Coronary artery (tissue), 2 donors: ENCODE results near the gene PKN2.

Experiments
- DNase-seq: peaks from one replicate; pipeline ENCODE4 v3.0.0-alpha.2; 2017; ENCODE audit warnings: low spot score
- H3K27ac ChIP-seq, 2 donors: fragments of 200-600 bp; sonication (generic); one replicate each; pipeline ENCODE4 v1.5.1; 2016 to 2019
- H3K4me3 ChIP-seq: fragments of 200-600 bp; sonication (generic); 2 replicates; pipeline ENCODE4 v1.5.1; 2016; ENCODE audit warnings: mild to moderate bottlenecking, moderate library complexity
- TF ChIP-seq, protein P1 (sequence below): fragments of 200-600 bp; sonication (generic); IDR thresholded peaks from one replicate; pipeline ENCODE4 v1.5.1; 2019; ENCODE audit warnings: antibody characterized with exemption

The PKN2 gene

DNA sequence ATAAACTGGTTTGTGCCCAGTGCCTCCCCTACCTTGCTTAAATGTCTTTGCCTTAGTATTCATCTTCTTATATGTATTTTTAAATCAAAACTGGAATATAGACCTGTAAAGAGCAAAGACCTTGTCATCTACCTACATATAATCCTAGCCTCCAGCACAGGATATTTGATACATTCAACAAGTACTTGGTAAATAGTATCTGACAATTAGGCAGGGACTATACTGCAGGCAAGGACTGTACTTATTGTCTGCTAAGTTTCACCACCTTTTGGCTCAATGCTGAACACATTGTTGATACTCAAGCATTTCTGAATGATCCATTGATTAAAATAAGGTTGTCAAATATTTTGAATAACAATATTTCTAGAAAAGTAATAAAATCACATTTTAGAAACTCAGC, 96.4 kb downstream of the PKN2 start:
- DNase-seq, result no peak
- H3K27ac ChIP-seq, result no peak overlapping the region
- no peak overlapping the region for H3K4me3 ChIP-seq
- TF ChIP-seq, protein P1, sequence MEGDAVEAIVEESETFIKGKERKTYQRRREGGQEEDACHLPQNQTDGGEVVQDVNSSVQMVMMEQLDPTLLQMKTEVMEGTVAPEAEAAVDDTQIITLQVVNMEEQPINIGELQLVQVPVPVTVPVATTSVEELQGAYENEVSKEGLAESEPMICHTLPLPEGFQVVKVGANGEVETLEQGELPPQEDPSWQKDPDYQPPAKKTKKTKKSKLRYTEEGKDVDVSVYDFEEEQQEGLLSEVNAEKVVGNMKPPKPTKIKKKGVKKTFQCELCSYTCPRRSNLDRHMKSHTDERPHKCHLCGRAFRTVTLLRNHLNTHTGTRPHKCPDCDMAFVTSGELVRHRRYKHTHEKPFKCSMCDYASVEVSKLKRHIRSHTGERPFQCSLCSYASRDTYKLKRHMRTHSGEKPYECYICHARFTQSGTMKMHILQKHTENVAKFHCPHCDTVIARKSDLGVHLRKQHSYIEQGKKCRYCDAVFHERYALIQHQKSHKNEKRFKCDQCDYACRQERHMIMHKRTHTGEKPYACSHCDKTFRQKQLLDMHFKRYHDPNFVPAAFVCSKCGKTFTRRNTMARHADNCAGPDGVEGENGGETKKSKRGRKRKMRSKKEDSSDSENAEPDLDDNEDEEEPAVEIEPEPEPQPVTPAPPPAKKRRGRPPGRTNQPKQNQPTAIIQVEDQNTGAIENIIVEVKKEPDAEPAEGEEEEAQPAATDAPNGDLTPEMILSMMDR, result no peak

DNA sequence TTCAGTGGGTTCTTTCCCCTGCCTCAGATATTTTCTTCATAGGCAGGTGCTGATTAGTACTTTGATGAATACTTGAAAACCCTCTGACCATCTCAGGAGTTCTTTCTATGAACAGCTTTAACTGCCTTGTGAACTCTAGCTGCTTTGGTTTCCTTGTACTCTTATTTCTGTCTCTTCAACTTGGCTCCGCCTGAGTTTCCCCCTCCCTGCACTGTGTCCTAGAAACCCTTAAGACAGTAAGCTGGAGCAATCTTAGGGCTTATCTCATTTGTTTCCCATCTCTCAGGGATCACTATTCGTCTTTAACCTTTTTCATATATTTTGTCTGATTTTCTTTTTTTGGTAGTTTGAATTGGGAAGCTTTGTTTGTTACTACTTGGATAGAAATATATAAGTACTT, 99.1 kb downstream of the PKN2 start:
- no peak for DNase-seq
- no peak overlapping the region for H3K27ac ChIP-seq
- no peak overlapping the region for H3K4me3 ChIP-seq
- TF ChIP-seq, protein P1, result no peak

DNA sequence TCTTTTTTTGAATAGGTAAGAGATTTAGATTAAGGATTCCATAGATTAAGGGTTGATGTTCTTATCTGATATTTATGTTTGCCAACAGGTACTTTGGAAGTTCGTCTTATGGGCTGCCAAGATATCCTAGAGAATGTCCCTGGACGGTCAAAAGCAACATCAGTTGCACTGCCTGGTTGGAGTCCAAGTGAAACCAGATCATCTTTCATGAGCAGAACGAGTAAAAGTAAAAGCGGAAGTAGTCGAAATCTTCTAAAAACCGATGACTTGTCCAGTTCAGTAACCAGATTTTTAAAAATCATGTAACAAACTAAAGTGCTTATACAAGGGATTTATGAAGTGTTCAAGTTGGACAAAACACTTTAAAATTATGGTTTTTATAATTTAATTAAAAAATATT, 100.5 kb downstream of the PKN2 start:
- no peak overlapping the region for H3K27ac ChIP-seq
- H3K4me3 ChIP-seq, result no peak overlapping the region
- TF ChIP-seq, protein P1, result no peak
- DNase-seq, result no peak

DNA sequence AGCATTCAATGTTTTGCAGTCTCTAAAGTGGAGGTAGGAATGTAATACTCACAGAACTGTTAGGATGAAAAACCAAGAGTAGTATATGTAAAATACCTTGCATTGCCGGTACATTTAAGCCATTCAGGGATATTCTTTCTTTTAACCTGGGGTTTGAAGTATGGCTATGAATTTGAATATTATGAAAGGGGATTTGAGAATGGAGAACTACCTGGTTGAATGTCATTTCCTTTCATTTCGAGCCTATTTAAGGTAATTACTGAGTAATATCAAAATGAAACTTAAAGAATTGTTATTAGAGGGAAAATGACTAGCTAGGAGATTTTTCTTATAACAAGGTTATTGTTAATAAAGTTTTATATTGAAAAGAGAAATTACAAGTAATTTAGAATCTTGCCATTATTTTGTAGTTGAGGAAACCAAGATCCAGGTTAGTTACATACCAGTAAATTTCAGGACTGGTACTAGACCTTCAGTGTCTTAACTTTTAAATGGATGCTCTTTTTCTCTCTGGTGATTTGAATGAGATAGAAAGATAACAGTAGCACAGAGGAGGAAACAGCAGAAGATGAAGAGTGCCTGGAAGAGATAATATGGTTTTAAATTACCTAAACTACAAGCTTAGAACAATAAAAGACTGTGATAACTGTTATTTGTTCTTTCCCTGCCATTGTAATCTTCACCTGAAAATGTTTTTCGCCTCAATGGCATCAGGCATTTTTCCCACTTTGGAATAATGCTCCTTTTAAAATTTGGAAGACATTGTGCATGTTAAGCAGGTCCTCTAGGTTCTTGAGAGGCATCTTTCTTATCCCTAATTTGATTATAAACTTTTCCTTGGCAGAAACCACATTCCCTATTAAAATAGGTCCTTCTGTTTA, 103.2 kb downstream of the PKN2 start:
- DNase-seq, result no peak
- TF ChIP-seq, protein P1, result no peak
- Histone ChIP-seq H3K27ac (no peak overlapping the region), H3K4me3 (no peak overlapping the region)

DNA sequence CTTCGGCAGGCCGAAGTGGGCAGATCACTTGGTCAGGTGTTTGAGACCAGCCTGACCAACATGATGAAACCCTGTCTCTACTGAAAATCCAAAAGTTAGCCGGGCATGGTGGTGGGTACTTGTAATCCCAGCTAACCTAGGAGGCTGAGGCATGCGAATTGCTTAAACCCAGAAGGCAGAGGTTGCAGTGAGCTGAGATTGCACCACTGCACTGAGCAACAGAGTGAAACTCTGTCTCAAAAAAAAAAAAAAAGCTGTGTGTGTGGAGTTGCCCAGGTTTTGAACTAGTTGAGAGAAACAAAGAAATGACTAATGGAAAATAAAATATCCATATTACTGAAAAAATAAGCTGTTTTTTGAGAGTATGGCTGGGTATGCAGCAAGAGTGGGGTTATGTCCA, 107.1 kb downstream of the PKN2 start:
- no peak overlapping the region for H3K27ac ChIP-seq
- no peak overlapping the region for H3K4me3 ChIP-seq
- TF ChIP-seq, protein P1, result no peak
- DNase-seq, result no peak

DNA sequence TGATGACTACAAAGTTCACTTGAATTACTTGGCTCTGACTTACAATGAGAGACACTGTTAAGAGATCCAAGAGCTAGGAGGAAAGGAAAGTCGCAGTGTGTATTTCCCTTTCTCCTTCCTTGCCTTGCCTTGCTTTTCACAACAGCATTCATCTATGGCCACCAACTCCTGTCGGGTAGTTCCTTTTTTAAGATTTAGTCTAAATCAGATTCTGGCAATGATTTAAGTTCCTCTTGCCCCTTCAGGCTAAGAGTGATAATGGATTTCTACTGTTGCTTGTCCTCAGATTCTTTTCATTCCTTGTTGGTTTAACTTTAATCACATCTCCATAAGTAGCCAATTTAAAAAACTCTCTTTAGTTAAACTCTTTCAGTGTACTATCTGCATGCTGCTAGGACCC, 115.4 kb downstream of the PKN2 start:
- DNase-seq, result no peak
- TF ChIP-seq, protein P1, result no peak
- Histone ChIP-seq H3K4me3 (no peak overlapping the region), H3K27ac (no peak overlapping the region)
